NCI-H2196 (cell line): ENCODE results near the gene MYO1E.
A peak's percentile ranks its signal among the peaks of the same experiment; 100 is the strongest.

Experiments
- DNase-seq: peaks from one replicate; lab custom pipeline; 2025; ENCODE audit not compliant: unreplicated experiment; lab: John Stamatoyannopoulos, UW

Gene MYO1E

GRCh38 chr15:59203008-59203407 is 169.7 kb downstream of the MYO1E start:
- DNase-seq = no peak

GRCh38 chr15:59200560-59200959 is 172.1 kb downstream of the MYO1E start:
- no peak for DNase-seq

- DNase-seq = no peak
These were observed 172.8 kb downstream of the MYO1E start for GRCh38 chr15:59199626-59200465.

GRCh38 chr15:59197454-59197853 is 175.2 kb downstream of the MYO1E start:
- DNase-seq = no peak

- DNase-seq = no peak
These were observed 176.3 kb downstream of the MYO1E start for GRCh38 chr15:59196416-59196815.

- no peak for DNase-seq
These were observed 177.9 kb downstream of the MYO1E start for GRCh38 chr15:59194639-59195325.

- DNase-seq = no peak
These were observed 180.8 kb downstream of the MYO1E start for GRCh38 chr15:59191855-59192237.

- DNase-seq = no peak
These were observed 182.4 kb downstream of the MYO1E start for GRCh38 chr15:59190291-59190690.

GRCh38 chr15:59189241-59189640 is 183.4 kb downstream of the MYO1E start:
- no peak for DNase-seq

GRCh38 chr15:59186501-59186900 is 186.2 kb downstream of the MYO1E start:
- no peak for DNase-seq

GRCh38 chr15:59185725-59186124 is 186.9 kb downstream of the MYO1E start:
- no peak for DNase-seq

GRCh38 chr15:59180945-59181600 is 191.6 kb downstream of the MYO1E start:
- no peak for DNase-seq

GRCh38 chr15:59179717-59180116 is 193.0 kb downstream of the MYO1E start:
- no peak for DNase-seq

GRCh38 chr15:59178151-59178695 is 194.4 kb downstream of the MYO1E start:
- DNase-seq = peak; percentile 50

- DNase-seq = no peak
These were observed 195.4 kb downstream of the MYO1E start for GRCh38 chr15:59177317-59177660.

- no peak for DNase-seq
These were observed 195.9 kb downstream of the MYO1E start for GRCh38 chr15:59176653-59177316.

GRCh38 chr15:59174835-59175831 is 197.5 kb downstream of the MYO1E start:
- DNase-seq = no peak

GRCh38 chr15:59174151-59174834 is 198.4 kb downstream of the MYO1E start:
- DNase-seq = no peak

GRCh38 chr15:59173194-59173593 is 199.5 kb downstream of the MYO1E start:
- no peak for DNase-seq
